Activated CD4-positive, alpha-beta T cell treated with anti-CD3 and anti-CD28 coated beads, Interleukin-2, amount 10 ng/mL, durations not matched to agents 24 days and 14 days (primary cell): ENCODE data around the gene DGKB. TPM values are rescaled to one million over a fixed set of nuclear protein-coding genes. Genes with fewer than 3 reads are reported as not detected.

Experiments used
- DNase-seq: peaks from one replicate; pipeline ENCODE4 v3.0.0; 2022
- H3K27ac Mint-ChIP-seq: one replicate; pipeline ENCODE4 v1.8.0; 2022; ENCODE audit warnings: mild to moderate bottlenecking, mixed read lengths
- H3K27me3 Mint-ChIP-seq: one replicate; pipeline ENCODE4 v1.8.0; 2022; ENCODE audit warnings: mixed read lengths
- H3K36me3 Mint-ChIP-seq: one replicate; pipeline ENCODE4 v1.8.0; 2022; ENCODE audit warnings: low read depth, mild to moderate bottlenecking, mixed read lengths
- H3K4me1 Mint-ChIP-seq: one replicate; pipeline ENCODE4 v1.8.0; 2021; ENCODE audit warnings: mixed read lengths
- H3K4me3 Mint-ChIP-seq: one replicate; pipeline ENCODE4 v1.8.0; 2022; ENCODE audit warnings: mild to moderate bottlenecking, moderate library complexity, mixed read lengths
- H3K9me3 Mint-ChIP-seq: one replicate; pipeline ENCODE4 v1.8.0; 2021; ENCODE audit warnings: mixed read lengths
- intact Hi-C: fragments of 100-400 bp; cut with micrococcal nuclease; formaldehyde crosslinking; loops from one replicate; pipeline ENCODE4 v1.15.1; 2023
- total RNA-seq: library from RNA; stranded (reverse); gene quantifications from 2 replicates; pipeline ENCODE4 v1.2.3, GENCODE V29; 2022

Gene DGKB
- not detected in 2 replicates for total RNA-seq

DNA sequence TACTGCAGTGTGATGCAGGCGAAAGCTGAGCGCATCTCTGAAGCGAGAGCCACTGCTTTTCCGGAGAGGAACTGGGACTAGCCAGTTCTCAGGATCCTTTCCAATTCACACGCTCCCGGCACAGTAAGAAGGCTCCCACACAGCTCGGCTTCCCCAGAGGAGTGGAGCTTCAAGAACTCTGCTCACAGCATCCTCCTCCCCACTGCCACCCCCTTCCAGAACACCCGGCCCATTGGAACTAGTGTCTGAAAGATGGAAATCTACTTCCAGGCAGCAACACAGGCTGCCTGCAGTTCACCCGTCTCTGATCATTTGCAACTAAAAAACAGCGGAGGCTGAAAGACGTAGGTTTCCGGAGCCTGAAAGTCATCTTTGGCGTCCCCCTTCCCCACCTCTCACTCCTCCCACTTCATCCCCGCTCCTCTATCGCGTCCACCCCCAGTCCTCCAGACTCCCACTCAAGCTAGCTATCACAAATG, at the start of gene DGKB:
Gene DGKB (minus strand): TSS at position 163 of the 479 bp plus-strand sequence.
- no peaks in the 10 kb centered on the region for H3K4me1 Mint-ChIP-seq
- no peak within 1 kb of the TSS for H3K4me3 Mint-ChIP-seq
- no peak for DNase-seq
- H3K27ac Mint-ChIP-seq: no peak within 1 kb of the TSS
- no peaks in the 10 kb centered on the region for H3K9me3 Mint-ChIP-seq
- intact Hi-C loops: loop anchor here (10.0 kb wide), 1 partner anchor 62 kb away; no protein-coding TSS in a partner anchor
- no peaks in the 10 kb centered on the region for H3K27me3 Mint-ChIP-seq
- no peaks in the 10 kb centered on the region for H3K36me3 Mint-ChIP-seq

DNA sequence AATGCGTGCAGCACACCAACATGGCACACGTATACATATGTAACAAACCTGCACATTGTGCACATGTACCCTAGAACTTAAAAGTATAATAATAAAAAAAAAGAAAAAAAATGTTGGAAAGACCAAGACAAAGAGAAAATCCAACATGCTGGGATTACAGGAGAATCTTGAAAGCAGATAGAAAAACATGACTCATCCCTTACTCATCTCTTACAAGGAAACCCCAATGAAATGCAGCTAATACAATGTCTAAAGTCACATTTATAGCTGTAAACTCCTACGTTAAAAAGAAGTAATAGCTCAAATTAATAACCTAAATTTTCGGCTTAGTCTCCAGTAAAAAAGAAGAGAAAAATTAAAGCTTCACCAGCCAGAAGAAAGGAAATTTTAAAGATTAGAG, 47.5 kb upstream of the DGKB start:
- no peak overlapping the region for H3K27ac Mint-ChIP-seq
- DNase-seq: no peak
- H3K36me3 Mint-ChIP-seq: no peaks in the 10 kb centered on the region
- intact Hi-C loops: no loop called here
- H3K9me3 Mint-ChIP-seq: no peaks in the 10 kb centered on the region
- no peak overlapping the region for H3K4me3 Mint-ChIP-seq
- H3K4me1 Mint-ChIP-seq: no peaks in the 10 kb centered on the region
- no peaks in the 10 kb centered on the region for H3K27me3 Mint-ChIP-seq

DNA sequence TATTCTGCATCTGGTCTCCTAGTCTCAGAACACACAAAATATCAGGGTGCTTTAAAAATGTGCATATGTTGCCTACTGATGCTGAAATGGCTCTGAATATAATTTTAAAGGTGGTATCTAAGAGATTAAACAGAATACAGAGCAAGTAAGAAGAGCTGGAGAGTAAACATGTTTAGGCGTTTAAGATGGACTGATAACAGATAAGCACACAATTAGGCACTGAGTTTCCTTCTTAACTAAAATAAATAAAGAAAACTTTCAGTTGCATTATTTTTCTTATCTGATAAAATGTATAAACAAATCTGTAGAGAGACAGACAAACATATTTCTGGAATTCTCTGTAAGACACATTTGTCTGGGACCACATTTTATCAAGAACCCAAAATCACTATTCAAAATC, 35.6 kb upstream of the DGKB start:
- Mint-ChIP-seq H3K9me3 (no peaks in the 10 kb centered on the region), H3K4me3 (no peak overlapping the region), H3K4me1 (no peaks in the 10 kb centered on the region), H3K27me3 (no peaks in the 10 kb centered on the region), H3K36me3 (no peaks in the 10 kb centered on the region), H3K27ac (no peak overlapping the region)
- DNase-seq: no peak
- intact Hi-C loops: no loop called here

DNA sequence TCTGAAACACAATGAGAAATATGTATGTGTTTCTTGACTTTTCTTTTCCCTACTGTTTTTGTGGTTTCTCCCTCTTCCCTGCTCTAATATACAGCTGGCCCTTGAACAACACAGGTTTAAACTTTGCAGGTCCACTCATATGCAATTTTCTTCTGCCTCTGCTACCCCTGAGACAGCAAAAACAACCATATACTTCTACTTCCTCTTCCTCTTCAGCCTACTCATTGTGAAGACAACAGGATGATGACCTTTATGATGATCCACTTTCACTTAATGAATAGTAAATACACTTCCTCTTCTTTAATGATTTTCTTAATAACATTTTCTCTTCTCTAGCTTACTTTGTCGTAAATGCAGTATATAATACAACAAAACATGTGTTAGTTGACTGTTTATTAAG, 35.0 kb upstream of the DGKB start:
- no peak for DNase-seq
- Mint-ChIP-seq H3K27me3 (no peaks in the 10 kb centered on the region), H3K9me3 (no peaks in the 10 kb centered on the region), H3K4me1 (no peaks in the 10 kb centered on the region), H3K36me3 (no peaks in the 10 kb centered on the region), H3K4me3 (no peak overlapping the region), H3K27ac (no peak overlapping the region)
- intact Hi-C loops: no loop called here

DNA sequence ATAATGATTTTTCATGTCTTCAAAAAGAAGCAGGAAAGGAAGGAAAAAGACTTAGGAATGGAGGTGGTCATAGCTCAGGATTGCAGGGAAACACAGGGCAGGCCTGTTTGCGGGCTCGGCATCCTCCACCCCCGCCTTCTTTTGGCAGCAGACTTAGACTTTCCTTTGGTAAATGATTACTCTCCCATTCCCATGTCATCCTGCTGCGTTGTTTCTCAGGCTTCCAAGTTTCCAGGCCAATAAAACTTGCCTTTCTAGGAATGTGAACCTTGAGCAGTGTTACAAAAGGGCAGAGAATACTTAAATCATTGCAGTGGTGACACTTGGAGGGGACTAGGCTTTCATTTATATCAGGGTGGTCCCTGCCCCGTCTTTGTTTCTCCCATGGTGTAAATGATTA, 34.0 kb upstream of the DGKB start:
- H3K9me3 Mint-ChIP-seq: no peaks in the 10 kb centered on the region
- intact Hi-C loops: no loop called here
- H3K36me3 Mint-ChIP-seq: no peaks in the 10 kb centered on the region
- no peak overlapping the region for H3K27ac Mint-ChIP-seq
- H3K4me1 Mint-ChIP-seq: no peaks in the 10 kb centered on the region
- H3K4me3 Mint-ChIP-seq: no peak overlapping the region
- H3K27me3 Mint-ChIP-seq: no peaks in the 10 kb centered on the region
- no peak for DNase-seq

DNA sequence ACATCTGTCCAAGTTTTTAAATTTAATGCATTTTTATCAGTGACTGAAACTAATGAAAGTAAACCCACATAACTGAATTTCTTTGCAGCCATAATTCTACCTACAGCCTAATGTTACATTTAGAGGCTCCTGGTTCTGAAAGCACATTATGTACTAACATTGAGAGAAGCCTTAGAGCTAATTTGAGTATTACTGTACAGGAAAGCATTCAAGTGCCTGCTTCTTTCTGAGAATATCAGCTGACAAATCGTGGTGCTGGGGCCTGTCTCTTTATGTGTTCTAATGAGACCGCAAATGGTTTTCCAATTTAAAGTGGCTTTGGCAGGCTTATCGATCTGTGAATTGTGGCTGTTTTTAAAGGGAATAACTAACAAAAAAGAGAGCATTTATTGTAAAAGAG, 32.3 kb upstream of the DGKB start:
- no peaks in the 10 kb centered on the region for H3K4me1 Mint-ChIP-seq
- no peak for DNase-seq
- H3K27ac Mint-ChIP-seq: no peak overlapping the region
- intact Hi-C loops: no loop called here
- no peaks in the 10 kb centered on the region for H3K9me3 Mint-ChIP-seq
- no peaks in the 10 kb centered on the region for H3K36me3 Mint-ChIP-seq
- no peak overlapping the region for H3K4me3 Mint-ChIP-seq
- no peaks in the 10 kb centered on the region for H3K27me3 Mint-ChIP-seq

DNA sequence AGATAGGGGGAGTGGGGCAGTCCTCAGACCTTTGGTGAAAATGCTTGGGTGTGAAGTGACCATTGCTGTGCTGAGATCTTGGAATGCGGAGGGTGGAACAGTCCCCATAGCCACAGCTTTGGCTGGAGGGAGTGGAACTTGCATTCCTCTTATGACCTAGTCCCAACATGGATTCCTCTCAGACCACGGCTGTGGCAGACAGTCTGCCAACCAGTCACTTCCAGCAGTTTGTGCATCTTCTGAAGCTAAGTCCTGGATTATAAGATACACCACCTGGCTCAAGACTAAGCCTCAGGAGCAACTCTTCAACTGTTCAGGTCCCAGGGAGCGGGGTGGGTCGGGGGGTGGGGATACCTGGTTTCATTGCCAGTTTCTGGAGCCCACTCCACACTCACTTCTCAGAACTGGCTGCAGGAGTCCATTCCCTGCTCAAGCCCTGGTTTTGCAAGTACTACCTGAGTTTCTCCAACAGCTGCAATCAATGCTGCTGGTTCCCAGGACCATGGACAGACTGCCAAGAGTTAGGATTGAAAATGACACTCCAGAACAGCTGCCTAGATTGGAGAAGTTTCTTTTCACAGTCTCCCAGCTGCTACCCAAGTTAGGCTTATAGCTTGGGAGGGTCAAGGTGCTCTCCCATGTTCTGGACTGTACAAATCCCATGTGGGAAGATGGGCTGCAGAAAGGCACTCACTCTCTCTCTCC, 29.1 kb upstream of the DGKB start:
- H3K4me1 Mint-ChIP-seq: no peaks in the 10 kb centered on the region
- intact Hi-C loops: no loop called here
- no peak overlapping the region for H3K4me3 Mint-ChIP-seq
- H3K9me3 Mint-ChIP-seq: no peaks in the 10 kb centered on the region
- DNase-seq: no peak
- no peaks in the 10 kb centered on the region for H3K36me3 Mint-ChIP-seq
- H3K27me3 Mint-ChIP-seq: no peaks in the 10 kb centered on the region
- no peak overlapping the region for H3K27ac Mint-ChIP-seq

DNA sequence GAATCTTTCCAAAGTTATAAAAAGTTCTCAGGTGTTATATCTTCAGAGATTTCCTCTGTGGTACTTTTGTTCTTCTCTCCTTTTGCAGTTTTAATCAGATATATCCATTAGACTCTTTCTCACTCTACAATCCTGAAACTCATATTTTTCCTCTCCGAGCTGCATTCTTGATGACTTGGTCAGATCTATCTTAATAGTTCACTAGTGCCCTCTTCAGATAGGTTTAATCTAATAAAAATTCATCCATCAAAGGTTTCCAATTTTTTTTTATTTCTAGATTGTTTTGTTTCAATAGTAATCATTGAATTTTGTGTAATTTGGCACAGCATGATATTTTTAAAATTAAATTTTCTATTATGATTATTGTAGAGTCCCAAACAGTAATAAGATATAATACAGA, 21.8 kb upstream of the DGKB start:
- Mint-ChIP-seq H3K27me3 (no peaks in the 10 kb centered on the region), H3K27ac (no peak overlapping the region), H3K36me3 (no peaks in the 10 kb centered on the region), H3K4me1 (no peaks in the 10 kb centered on the region), H3K9me3 (no peaks in the 10 kb centered on the region), H3K4me3 (no peak overlapping the region)
- no peak for DNase-seq
- intact Hi-C loops: no loop called here

DNA sequence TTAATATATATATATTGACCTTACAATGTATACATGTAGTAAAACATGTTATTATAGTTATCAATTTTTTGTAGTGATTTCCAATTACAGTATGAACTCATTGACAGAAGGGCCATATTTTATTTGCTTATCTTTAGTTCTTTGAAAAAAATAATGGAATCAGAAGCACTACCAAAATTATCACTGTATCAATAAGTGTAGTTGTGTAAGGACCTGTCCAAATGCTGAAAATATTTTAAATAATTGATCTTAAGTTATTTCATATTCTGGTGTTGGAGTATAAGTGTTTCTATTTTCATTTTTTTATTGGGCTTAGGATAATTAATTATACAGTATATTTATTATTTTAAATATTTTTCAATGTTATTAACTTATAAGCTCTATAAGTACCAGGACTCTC, 8.5 kb upstream of the DGKB start:
- Mint-ChIP-seq H3K27ac (no peak overlapping the region), H3K4me1 (no peaks in the 10 kb centered on the region), H3K36me3 (no peaks in the 10 kb centered on the region), H3K27me3 (no peaks in the 10 kb centered on the region), H3K4me3 (no peak overlapping the region), H3K9me3 (no peaks in the 10 kb centered on the region)
- DNase-seq: no peak
- intact Hi-C loops: no loop called here

DNA sequence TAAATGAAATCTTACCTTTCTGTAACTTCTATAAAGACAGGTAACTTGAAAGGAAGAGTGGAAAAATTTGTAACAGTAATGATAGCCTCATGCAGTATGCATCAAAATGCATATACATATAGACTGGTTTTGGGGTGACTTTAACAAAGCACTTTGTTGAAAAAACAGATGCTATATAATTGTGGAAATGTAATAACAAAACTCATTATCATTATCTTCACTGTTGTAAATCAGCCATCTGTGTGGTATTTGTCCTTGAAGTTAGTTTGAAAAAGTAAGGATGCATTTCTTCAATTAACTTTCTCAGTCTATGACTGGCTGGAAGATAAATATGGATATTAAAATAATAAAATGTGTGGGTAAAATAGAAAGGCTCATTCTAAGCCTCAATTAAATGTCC, 6.1 kb upstream of the DGKB start:
- Mint-ChIP-seq H3K9me3 (no peaks in the 10 kb centered on the region), H3K36me3 (no peaks in the 10 kb centered on the region)
- intact Hi-C loops: loop anchor here (10.0 kb wide), 1 partner anchor 56 kb away; no protein-coding TSS in a partner anchor

DNA sequence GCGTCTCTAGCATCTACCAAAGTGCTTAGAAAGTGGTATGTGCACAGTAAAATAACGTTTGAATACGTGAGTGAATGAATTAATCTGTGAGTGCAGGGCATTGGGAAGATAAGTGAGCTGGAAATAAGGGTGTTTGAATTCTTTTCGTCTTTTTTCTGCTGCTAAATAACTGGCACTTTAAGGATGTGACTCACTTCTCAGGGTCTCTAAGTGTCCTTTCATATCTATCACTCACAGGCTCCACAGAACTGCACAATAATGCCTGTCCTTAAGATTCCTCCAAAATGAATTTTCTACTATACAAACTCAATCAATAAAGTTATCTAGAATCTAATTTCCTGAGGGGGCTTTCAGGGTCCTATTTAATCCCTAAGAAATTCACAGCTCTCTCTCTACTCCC, 3.2 kb upstream of the DGKB start:
- intact Hi-C loops: loop anchor here (10.0 kb wide), 1 partner anchor 59 kb away; no protein-coding TSS in a partner anchor
- H3K36me3 Mint-ChIP-seq: no peaks in the 10 kb centered on the region

More for the DNA sequence above, 6.1 kb upstream of the DGKB start:
- no peak overlapping the region for H3K27ac Mint-ChIP-seq
- no peak for DNase-seq
- H3K4me1 Mint-ChIP-seq: no peaks in the 10 kb centered on the region
- no peaks in the 10 kb centered on the region for H3K27me3 Mint-ChIP-seq
- H3K4me3 Mint-ChIP-seq: no peak overlapping the region

DNA sequence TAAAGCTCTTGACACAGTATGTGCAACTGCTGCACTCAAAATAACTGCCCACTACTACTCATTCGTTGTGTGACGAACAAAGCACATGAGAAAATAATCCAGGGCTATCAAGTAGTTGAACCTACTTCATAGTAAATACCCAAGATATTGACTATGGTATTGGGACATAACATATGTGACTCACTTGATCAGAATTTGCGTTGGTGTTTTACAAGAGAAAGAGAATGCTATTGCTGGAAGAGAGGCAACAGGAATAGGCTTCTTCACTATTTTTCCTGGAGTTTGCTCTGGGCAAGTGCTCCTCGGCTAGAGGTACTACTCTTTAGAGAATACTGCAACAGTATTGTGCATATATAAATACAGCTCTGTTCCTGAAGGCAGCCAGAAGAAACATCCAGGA, 2.5 kb downstream of the DGKB start:
- Mint-ChIP-seq H3K27me3 (no peaks in the 10 kb centered on the region), H3K9me3 (no peaks in the 10 kb centered on the region), H3K4me1 (no peaks in the 10 kb centered on the region)

More for the DNA sequence above, 3.2 kb upstream of the DGKB start:
- Mint-ChIP-seq H3K4me3 (no peak overlapping the region), H3K9me3 (no peaks in the 10 kb centered on the region), H3K27me3 (no peaks in the 10 kb centered on the region), H3K4me1 (no peaks in the 10 kb centered on the region), H3K27ac (no peak overlapping the region)
- no peak for DNase-seq

DNA sequence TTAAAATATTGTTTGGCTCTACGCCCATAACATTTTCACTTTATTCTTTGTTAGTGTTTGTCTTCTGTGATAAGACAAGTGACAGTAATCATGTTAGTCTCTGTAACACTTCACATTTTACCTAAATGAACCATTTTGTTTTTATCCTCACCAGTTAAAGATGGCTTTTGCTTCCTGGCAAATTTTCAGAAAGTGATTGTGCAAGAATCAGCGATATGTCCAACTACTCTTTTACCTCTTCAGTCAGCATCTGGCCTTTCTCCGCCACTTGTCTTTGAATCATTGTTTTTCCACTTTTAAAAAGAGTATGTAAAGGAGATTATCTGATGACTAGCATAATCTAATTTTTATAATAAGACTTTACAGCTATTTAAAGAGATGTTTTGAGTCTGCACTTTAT, 3.5 kb downstream of the DGKB start:
- no peak for DNase-seq
- Mint-ChIP-seq H3K9me3 (no peaks in the 10 kb centered on the region), H3K4me3 (no peak overlapping the region), H3K4me1 (no peaks in the 10 kb centered on the region), H3K27me3 (no peaks in the 10 kb centered on the region), H3K36me3 (no peaks in the 10 kb centered on the region), H3K27ac (no peak overlapping the region)
- intact Hi-C loops: no loop called here

More for the DNA sequence above, 2.5 kb downstream of the DGKB start:
- H3K36me3 Mint-ChIP-seq: no peaks in the 10 kb centered on the region
- no peak for DNase-seq
- intact Hi-C loops: loop anchor here (10.0 kb wide), 1 partner anchor 65 kb away; no protein-coding TSS in a partner anchor
- H3K27ac Mint-ChIP-seq: no peak overlapping the region
- no peak overlapping the region for H3K4me3 Mint-ChIP-seq

DNA sequence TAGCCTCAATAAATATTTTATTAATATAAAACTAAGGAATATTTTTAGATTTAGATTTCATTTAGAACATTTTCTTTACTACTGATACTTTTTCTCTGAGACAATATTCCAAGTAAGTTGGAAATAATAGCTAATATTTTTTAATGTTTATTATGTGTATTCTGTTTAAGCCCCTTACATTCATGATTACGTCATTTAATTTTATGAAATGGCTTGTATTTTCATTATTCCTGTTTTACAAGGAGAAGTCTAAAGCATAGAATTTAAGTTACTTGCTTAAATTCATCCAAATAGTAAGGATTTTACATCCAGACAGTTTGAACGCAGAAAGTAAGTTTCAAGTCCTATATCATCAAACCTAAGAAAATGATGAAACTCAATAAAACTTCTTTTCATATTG, 6.1 kb downstream of the DGKB start:
- Mint-ChIP-seq H3K9me3 (no peaks in the 10 kb centered on the region), H3K27me3 (no peaks in the 10 kb centered on the region), H3K36me3 (no peaks in the 10 kb centered on the region), H3K27ac (no peak overlapping the region), H3K4me1 (no peaks in the 10 kb centered on the region), H3K4me3 (no peak overlapping the region)
- intact Hi-C loops: no loop called here
- no peak for DNase-seq

DNA sequence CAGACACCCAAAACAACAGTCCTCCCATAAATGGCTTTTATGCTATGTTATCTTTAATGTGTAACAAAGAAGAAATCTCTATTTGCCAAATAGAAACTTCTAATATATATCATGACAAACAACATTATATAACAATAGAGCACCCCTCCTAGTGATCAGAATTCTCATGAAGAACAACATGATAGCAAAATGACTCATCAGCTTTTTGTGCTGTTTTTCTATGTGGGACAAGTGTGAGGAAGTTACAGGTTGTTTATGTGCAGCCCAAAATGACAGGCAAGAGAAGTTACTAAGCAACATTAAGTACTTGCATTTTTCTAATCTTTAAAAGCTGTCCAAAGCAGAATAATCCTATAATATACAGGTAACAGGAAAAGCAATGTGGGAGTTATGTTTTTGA, 7.7 kb downstream of the DGKB start:
- no peak overlapping the region for H3K27ac Mint-ChIP-seq
- no peaks in the 10 kb centered on the region for H3K36me3 Mint-ChIP-seq
- no peak for DNase-seq
- H3K9me3 Mint-ChIP-seq: no peaks in the 10 kb centered on the region
- H3K4me1 Mint-ChIP-seq: no peaks in the 10 kb centered on the region
- H3K27me3 Mint-ChIP-seq: no peaks in the 10 kb centered on the region
- no peak overlapping the region for H3K4me3 Mint-ChIP-seq
- intact Hi-C loops: no loop called here
